ENCODE data around the gene ITIH2.

DNA sequence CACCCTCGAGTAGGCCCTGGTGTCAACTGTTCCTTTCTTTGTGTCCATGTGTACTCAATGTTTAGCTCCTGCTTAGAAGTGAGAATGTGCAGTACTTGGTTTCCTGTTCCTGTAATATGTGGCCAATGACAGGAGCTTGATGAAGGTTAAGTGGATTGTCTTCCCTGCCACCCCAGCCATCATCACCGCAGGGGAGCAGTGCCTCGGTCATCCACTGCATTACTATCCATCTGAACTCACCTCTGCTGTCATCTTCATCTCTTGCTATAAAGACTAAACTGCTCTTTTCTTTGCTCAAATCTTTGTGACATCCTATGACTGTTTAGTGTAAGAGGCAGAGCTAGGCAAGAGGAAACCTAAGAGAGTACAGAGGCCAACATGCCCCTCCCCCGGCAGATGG is 15.6 kb downstream of the ITIH2 start:
- TF ChIP-seq GATA2 (IDR thresholded peaks at IDR 0.05; ENCODE audit: low read depth, low read length) (no peak), GATA3 (IDR thresholded peaks at IDR 0.05; ENCODE audit: low read depth, low read length) (no peak)
